Adrenal gland (tissue), 5 donors: ENCODE data around the gene SLC37A1.

Experiments
- CTCF ChIP-seq, 6 experiments: fragments of 450-650 bp in 4 of 6; fragments of 200-600 bp in 2 of 6; sonication (generic) in 1 of 6; IDR thresholded peaks; 1 replicate in 5 of 6; 2 replicates in 1 of 6; pipeline versions ENCODE4 v1.5.1 to v1.8.0; 2016 to 2021; ENCODE audit warnings: antibody characterized with exemption in 6 of 6, mild to moderate bottlenecking in 2 of 6, moderate library complexity in 1 of 6
- POLR2A ChIP-seq, 2 donors: fragments of 450-650 bp; IDR thresholded peaks; one replicate each; pipeline ENCODE4 v1.6.1; 2017; ENCODE audit warnings: antibody characterized with exemption in 2 of 2, mild to moderate bottlenecking in 2 of 2, moderate library complexity in 1 of 2
- donor health status: DM: no; HTN: no; CAD: no.

GRCh38 chr21:42585881-42586280, 72.2 kb downstream of the SLC37A1 start:
- TF ChIP-seq CTCF (IDR thresholded peaks at IDR 0.05) (no peak), POLR2A (IDR thresholded peaks at IDR 0.05) (no peak)
